HepG2 (cell line): Measurements from ENCODE around the gene NUBPL. TPM values are rescaled to one million over a fixed set of nuclear protein-coding genes. Genes with fewer than 3 reads are reported as not detected.

Source experiments
- EHMT2 ChIP-seq: fragments of 200-600 bp; sonication (generic); IDR thresholded peaks from 2 replicates; pipeline ENCODE4 v1.7.0; 2017; ENCODE audit warnings: antibody characterized with exemption, low read depth, low read length, borderline replicate concordance
- EP300 ChIP-seq, 3 experiments: sonication (generic) in 1 of 3; formaldehyde crosslinking in 1 of 3; IDR thresholded peaks; 2 replicates each; pipeline versions ENCODE4 v1.5.1 to v1.6.1; 2011 to 2020; ENCODE audit warnings: low read depth in 2 of 3, low read length in 2 of 3, borderline replicate concordance in 1 of 3, improper control_type of control experiment in 1 of 3, mild to moderate bottlenecking in 1 of 3, missing genetic modification reagents in 1 of 3, moderate library complexity in 1 of 3
- FOXO1 ChIP-seq: sonication (generic); formaldehyde crosslinking; IDR thresholded peaks from 2 replicates; pipeline ENCODE4 v1.4.0; 2020; ENCODE audit warnings: missing genetic modification reagents
- HNRNPL ChIP-seq: fragments of 200-400 bp; formaldehyde crosslinking; IDR thresholded peaks from 2 replicates; pipeline ENCODE4 v1.6.1; 2017; ENCODE audit warnings: mild to moderate bottlenecking, low read depth, low read length
- MEIS2 ChIP-seq: sonication (generic); formaldehyde crosslinking; IDR thresholded peaks from 2 replicates; pipeline ENCODE4 v1.9.0; 2021; ENCODE audit warnings: mild to moderate bottlenecking, missing genetic modification reagents
- NFRKB ChIP-seq: fragments of 450-650 bp; IDR thresholded peaks from 2 replicates; pipeline ENCODE4 v1.6.1; 2017
- PAWR ChIP-seq: sonication (generic); formaldehyde crosslinking; IDR thresholded peaks from 2 replicates; pipeline ENCODE4 v1.4.0; 2020; ENCODE audit warnings: missing genetic modification reagents, mild to moderate bottlenecking, borderline replicate concordance
- REL ChIP-seq: sonication (generic); formaldehyde crosslinking; conservative IDR thresholded peaks from 2 replicates; pipeline ENCODE4 v1.8.0; 2022; ENCODE audit warnings: mild to moderate bottlenecking, missing genetic modification reagents, moderate library complexity
- SP2 ChIP-seq: sonication (generic); formaldehyde crosslinking; IDR thresholded peaks from 2 replicates; pipeline ENCODE4 v1.5.1; 2020; ENCODE audit warnings: mild to moderate bottlenecking, missing genetic modification reagents
- ZFP36L1 ChIP-seq: sonication (generic); formaldehyde crosslinking; IDR thresholded peaks from 2 replicates; pipeline ENCODE4 v1.8.0; 2022; ENCODE audit warnings: mild to moderate bottlenecking, missing genetic modification reagents, moderate library complexity
- ZNF101 ChIP-seq: sonication (generic); formaldehyde crosslinking; IDR thresholded peaks from 2 replicates; pipeline ENCODE4 v1.4.0; 2020; ENCODE audit warnings: mild to moderate bottlenecking, low read depth, missing genetic modification reagents, borderline replicate concordance
- ZNF251 ChIP-seq: sonication (generic); formaldehyde crosslinking; IDR thresholded peaks from 2 replicates; pipeline ENCODE4 v1.9.0; 2021; ENCODE audit warnings: mild to moderate bottlenecking, missing genetic modification reagents
- ZNF441 ChIP-seq: sonication (generic); formaldehyde crosslinking; IDR thresholded peaks from 2 replicates; pipeline ENCODE4 v1.7.0; 2021; ENCODE audit warnings: missing genetic modification reagents, borderline replicate concordance
- ZNF841 ChIP-seq: sonication (generic); formaldehyde crosslinking; IDR thresholded peaks from 2 replicates; pipeline ENCODE4 v1.8.1; 2023; ENCODE audit warnings: missing genetic modification reagents, borderline replicate concordance
- ZSCAN25 ChIP-seq: sonication (generic); formaldehyde crosslinking; IDR thresholded peaks from 2 replicates; pipeline ENCODE4 v1.8.0; 2022; ENCODE audit warnings: mild to moderate bottlenecking, missing genetic modification reagents
- polyA plus RNA-seq, 8 experiments: library from polyadenylated mRNA; depleted of rRNA in 3 of 8; stranded (reverse) in 7 of 8; unstranded in 1 of 8; fragments of >200 nt; fragmentation: Illumina TruSeq in 4 of 8; extraction: Trizol in 4 of 8; gene quantifications; 2 replicates each; pipeline versions ENCODE4 v1.2.1 to v1.2.3, GENCODE V29; 2011 to 2016; ENCODE audit warnings: low read depth in 4 of 8, missing spikeins in 1 of 8, mixed read lengths in 1 of 8; ENCODE audit not compliant: insufficient read depth in 1 of 8
- total RNA-seq, 5 experiments: library from RNA; depleted of rRNA; stranded (reverse); fragments of >200 nt; fragmentation: Illumina TruSeq; extraction: Trizol; gene quantifications; 2 replicates each; pipeline ENCODE4 v1.2.3, GENCODE V29; 2016; ENCODE audit warnings: low read depth in 1 of 5
- TF ChIP-seq, protein P1 (sequence below): sonication (generic); formaldehyde crosslinking; IDR thresholded peaks from 2 replicates; pipeline ENCODE4 v1.4.0; 2020; ENCODE audit warnings: missing genetic modification reagents
- TF ChIP-seq, protein P2 (sequence below): sonication (generic); formaldehyde crosslinking; conservative IDR thresholded peaks from 2 replicates; pipeline ENCODE4 v1.4.0; 2020; ENCODE audit warnings: missing genetic modification reagents
- TF ChIP-seq, protein P3 (sequence below): sonication (generic); formaldehyde crosslinking; IDR thresholded peaks from 2 replicates; pipeline ENCODE4 v1.4.0; 2020; ENCODE audit warnings: mild to moderate bottlenecking, missing genetic modification reagents, borderline replicate concordance
- TF ChIP-seq, protein P4 (sequence below): sonication (generic); formaldehyde crosslinking; IDR thresholded peaks from 2 replicates; pipeline ENCODE4 v1.5.1; 2020; ENCODE audit warnings: mild to moderate bottlenecking, missing genetic modification reagents, borderline replicate concordance

Gene NUBPL
- total and polyA plus RNA-seq, 2 of the 13 experiments (the other 11 are each of a cell fraction or from before 2014, with no cell fraction given) = 21.3 to 44.1 TPM

DNA sequence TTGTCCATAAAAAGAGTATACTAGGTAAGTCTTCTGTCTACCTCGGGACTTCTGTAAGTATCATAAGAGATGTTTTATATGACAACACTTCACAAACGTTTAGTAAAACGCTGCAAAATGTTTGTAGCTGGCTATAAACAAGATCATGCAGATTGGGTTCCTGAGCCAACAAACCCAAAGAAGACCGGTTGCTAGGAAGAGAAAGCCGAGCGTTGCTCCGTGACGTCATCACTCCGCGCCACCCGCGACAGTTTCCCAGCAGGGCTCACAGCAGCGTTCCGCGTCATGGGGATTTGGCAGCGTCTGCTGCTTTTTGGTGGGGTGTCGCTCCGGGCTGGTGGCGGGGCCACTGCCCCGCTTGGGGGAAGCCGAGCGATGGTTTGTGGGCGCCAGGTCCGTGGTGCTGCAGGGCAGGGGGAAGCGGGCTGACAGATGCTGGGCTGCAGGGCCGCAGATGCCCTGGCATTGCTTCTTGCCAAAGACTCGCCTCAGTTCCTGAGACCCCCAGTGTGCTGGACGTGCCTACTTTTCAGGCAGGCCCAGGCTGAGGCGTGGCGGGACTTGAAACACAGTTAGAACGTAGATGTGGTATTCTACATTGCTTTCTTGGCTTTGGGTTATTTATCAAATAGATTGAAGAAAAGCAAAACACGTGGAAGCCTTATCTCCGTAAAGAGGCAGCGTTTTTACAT is at the start of gene NUBPL (continued):
- TF ChIP-seq SP2 (CRISPR knock-in tag) (peak; percentile 37; the same call in 1 of the 2 replicates), MEIS2 (CRISPR knock-in tag) (peak; percentile 97), ZNF251 (no peak), ZNF841 (CRISPR knock-in tag) (no peak), FOXO1 (peak; percentile 87; the same call in 1 of the 2 replicates), ZSCAN25 (CRISPR knock-in tag) (peak; percentile 94), HNRNPL (peak; percentile 92), NFRKB (no peak; the same call in 1 of the 2 replicates), REL (no peak), ZFP36L1 (CRISPR knock-in tag) (peak; percentile 92), EHMT2 (peak; percentile 36; the same call in 1 of the 2 replicates), ZNF101 (peak; percentile 63; the same call in 1 of the 2 replicates), PAWR (CRISPR knock-in tag) (peak; percentile 81; the same call in 1 of the 2 replicates), ZNF441 (CRISPR knock-in tag) (no peak; the same call in 1 of the 2 replicates), EP300 (IDR thresholded peaks at IDR 0.05; ENCODE audit: low read depth in 2 of 2, low read length in 2 of 2) (peak; percentile 80 to 91), EP300 (CRISPR knock-in tag; IDR thresholded peaks at IDR 0.05; ENCODE audit: borderline replicate concordance) (0 out of 2 replicates have a peak, but pooled peaks have one; percentile 13)
- TF ChIP-seq, protein P1, sequence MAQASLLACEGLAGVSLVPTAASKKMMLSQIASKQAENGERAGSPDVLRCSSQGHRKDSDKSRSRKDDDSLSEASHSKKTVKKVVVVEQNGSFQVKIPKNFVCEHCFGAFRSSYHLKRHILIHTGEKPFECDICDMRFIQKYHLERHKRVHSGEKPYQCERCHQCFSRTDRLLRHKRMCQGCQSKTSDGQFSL (CRISPR knock-in tag) = no peak
- TF ChIP-seq, protein P2, sequence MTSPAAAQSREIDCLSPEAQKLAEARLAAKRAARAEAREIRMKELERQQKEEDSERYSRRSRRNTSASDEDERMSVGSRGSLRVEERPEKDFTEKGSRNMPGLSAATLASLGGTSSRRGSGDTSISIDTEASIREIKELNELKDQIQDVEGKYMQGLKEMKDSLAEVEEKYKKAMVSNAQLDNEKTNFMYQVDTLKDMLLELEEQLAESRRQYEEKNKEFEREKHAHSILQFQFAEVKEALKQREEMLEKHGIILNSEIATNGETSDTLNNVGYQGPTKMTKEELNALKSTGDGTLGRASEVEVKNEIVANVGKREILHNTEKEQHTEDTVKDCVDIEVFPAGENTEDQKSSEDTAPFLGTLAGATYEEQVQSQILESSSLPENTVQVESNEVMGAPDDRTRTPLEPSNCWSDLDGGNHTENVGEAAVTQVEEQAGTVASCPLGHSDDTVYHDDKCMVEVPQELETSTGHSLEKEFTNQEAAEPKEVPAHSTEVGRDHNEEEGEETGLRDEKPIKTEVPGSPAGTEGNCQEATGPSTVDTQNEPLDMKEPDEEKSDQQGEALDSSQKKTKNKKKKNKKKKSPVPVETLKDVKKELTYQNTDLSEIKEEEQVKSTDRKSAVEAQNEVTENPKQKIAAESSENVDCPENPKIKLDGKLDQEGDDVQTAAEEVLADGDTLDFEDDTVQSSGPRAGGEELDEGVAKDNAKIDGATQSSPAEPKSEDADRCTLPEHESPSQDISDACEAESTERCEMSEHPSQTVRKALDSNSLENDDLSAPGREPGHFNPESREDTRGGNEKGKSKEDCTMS (CRISPR knock-in tag) = 0 out of 2 replicates have a peak, but pooled peaks have one; percentile 32
- TF ChIP-seq, protein P3, sequence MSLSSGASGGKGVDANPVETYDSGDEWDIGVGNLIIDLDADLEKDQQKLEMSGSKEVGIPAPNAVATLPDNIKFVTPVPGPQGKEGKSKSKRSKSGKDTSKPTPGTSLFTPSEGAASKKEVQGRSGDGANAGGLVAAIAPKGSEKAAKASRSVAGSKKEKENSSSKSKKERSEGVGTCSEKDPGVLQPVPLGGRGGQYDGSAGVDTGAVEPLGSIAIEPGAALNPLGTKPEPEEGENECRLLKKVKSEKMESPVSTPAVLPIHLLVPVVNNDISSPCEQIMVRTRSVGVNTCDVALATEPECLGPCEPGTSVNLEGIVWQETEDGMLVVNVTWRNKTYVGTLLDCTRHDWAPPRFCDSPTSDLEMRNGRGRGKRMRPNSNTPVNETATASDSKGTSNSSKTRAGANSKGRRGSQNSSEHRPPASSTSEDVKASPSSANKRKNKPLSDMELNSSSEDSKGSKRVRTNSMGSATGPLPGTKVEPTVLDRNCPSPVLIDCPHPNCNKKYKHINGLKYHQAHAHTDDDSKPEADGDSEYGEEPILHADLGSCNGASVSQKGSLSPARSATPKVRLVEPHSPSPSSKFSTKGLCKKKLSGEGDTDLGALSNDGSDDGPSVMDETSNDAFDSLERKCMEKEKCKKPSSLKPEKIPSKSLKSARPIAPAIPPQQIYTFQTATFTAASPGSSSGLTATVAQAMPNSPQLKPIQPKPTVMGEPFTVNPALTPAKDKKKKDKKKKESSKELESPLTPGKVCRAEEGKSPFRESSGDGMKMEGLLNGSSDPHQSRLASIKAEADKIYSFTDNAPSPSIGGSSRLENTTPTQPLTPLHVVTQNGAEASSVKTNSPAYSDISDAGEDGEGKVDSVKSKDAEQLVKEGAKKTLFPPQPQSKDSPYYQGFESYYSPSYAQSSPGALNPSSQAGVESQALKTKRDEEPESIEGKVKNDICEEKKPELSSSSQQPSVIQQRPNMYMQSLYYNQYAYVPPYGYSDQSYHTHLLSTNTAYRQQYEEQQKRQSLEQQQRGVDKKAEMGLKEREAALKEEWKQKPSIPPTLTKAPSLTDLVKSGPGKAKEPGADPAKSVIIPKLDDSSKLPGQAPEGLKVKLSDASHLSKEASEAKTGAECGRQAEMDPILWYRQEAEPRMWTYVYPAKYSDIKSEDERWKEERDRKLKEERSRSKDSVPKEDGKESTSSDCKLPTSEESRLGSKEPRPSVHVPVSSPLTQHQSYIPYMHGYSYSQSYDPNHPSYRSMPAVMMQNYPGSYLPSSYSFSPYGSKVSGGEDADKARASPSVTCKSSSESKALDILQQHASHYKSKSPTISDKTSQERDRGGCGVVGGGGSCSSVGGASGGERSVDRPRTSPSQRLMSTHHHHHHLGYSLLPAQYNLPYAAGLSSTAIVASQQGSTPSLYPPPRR (CRISPR knock-in tag) = peak; percentile 55
- TF ChIP-seq, protein P4, sequence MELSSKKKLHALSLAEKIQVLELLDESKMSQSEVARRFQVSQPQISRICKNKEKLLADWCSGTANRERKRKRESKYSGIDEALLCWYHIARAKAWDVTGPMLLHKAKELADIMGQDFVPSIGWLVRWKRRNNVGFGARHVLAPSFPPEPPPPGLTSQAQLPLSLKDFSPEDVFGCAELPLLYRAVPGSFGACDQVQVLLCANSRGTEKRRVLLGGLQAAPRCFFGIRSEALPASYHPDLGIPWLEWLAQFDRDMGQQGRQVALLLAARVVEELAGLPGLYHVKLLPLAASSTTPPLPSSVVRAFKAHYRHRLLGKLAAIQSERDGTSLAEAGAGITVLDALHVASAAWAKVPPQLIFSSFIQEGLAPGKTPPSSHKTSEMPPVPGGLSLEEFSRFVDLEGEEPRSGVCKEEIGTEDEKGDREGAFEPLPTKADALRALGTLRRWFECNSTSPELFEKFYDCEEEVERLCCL (CRISPR knock-in tag) = no peak
